Measurements from ENCODE around the gene BRCC3.

Gene BRCC3

GRCh38 chrX:155070975-155071693, at the start of gene BRCC3, which contains the start of the genes CMC4 and MTCP1:
Gene BRCC3, plus strand, starts transcription at chrX:155071508. Its CDS starts 20 bp downstream, at chrX:155071528.
Gene CMC4, minus strand, starts transcription at chrX:155071136. Its CDS starts 7,113 bp downstream, at chrX:155064023.
Gene MTCP1, minus strand, starts transcription at chrX:155071136. Its CDS starts 5,126 bp downstream, at chrX:155066010.
- peak; percentile 44 for DNase-seq (ENCODE audit: low read depth)

DNA sequence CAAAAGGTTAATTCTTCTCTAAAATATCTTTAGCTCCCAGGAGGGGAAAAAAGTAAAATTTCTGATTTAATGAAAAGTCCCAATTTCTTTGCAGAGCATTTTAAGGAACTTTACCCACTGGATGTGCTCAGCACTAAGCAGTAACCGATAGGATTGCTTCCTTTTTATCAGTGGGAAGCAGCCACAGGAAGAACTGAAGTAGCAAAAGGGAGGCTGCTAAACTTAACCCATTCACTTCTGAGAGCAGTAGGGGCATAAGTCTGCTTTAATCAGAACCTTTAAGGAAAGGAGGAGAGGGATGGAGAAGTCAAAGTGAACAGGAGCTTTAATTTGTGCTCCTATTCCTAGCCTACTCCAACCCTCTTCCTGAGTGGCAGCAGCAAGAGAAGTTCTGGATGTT, 48.7 kb upstream of the BRCC3 start, which contains the start of gene F8:
TSS of gene F8 (minus strand) at position 139 of the 400 bp plus-strand sequence. CDS start 171 bp downstream, outside the sequence.
- no peak for DNase-seq (ENCODE audit: low read depth)

GRCh38 chrX:155023907-155024833, 47.1 kb upstream of the BRCC3 start:
- no peak for DNase-seq (ENCODE audit: low read depth)

DNA sequence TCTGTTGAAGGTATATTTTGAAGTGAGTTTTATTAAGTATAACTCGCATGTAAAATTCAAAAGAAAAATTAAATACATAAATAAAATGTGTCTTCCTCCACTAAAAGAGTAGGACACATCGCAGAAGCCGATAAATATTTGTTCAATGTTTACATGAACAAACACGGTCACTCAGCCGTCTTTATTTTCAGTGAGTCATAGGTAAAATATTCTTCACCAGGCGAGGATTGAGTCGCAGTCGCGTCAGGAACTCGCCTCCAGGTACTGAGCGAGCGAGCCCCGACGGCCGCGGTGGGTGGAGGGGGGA, 44.9 kb upstream of the BRCC3 start:
- DNase-seq (ENCODE audit: low read depth) = no peak

- DNase-seq (ENCODE audit: low read depth) = peak; percentile 72
Measured at GRCh38 chrX:155026727-155027508, 44.4 kb upstream of the BRCC3 start, which contains the start of gene FUNDC2. Gene FUNDC2, plus strand, starts transcription at chrX:155026844. Its CDS starts 95 bp downstream, at chrX:155026939.

GRCh38 chrX:155027509-155028066, 43.7 kb upstream of the BRCC3 start:
- no peak for DNase-seq (ENCODE audit: low read depth)

GRCh38 chrX:155028129-155028528, 43.2 kb upstream of the BRCC3 start:
- DNase-seq (ENCODE audit: low read depth) = no peak

GRCh38 chrX:155028877-155029291, 42.4 kb upstream of the BRCC3 start:
- DNase-seq (ENCODE audit: low read depth) = no peak

GRCh38 chrX:155031657-155032056, 39.7 kb upstream of the BRCC3 start:
- DNase-seq (ENCODE audit: low read depth) = no peak

- DNase-seq (ENCODE audit: low read depth) = no peak
Measured at GRCh38 chrX:155035688-155036087, 35.6 kb upstream of the BRCC3 start.

DNA sequence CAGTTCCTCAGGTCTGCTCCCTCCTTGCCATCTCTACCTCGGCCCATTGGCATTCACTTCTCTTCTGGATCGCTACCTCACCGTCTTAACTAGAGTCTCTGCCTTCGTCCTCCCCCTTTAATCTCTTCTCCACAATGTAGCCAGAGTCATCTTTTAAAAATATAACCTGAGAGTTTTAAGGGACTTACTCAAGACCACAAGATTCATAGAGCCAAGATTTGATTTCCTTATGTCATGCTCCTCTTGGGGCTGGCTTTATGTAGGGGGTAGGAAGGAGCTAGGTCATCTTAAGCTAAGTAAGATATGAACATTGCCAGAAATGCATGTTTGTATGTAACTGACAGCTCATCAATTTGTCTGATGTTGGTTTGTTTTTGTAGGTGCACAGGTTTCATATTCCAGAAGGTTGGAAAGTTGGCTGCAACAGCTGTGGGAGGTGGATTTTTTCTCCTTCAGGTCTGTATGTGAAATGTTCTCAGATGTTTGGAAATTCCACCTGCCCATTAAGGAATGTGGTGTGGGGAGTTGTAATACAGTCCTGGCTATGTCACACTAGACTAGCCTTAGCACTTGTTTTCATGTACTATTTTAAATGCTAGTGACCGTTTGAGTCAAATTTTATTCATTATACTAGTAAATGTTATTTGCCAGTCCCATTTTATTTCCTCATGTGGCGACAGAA, 25.0 kb upstream of the BRCC3 start:
- DNase-seq (ENCODE audit: low read depth) = no peak

- DNase-seq (ENCODE audit: low read depth) = no peak
Measured at GRCh38 chrX:155046811-155047528, 24.3 kb upstream of the BRCC3 start.

GRCh38 chrX:155048977-155049619, 22.2 kb upstream of the BRCC3 start:
- DNase-seq (ENCODE audit: low read depth) = no peak

- no peak for DNase-seq (ENCODE audit: low read depth)
Measured at GRCh38 chrX:155052738-155053498, 18.4 kb upstream of the BRCC3 start.

GRCh38 chrX:155053656-155054055, 17.7 kb upstream of the BRCC3 start:
- no peak for DNase-seq (ENCODE audit: low read depth)

DNA sequence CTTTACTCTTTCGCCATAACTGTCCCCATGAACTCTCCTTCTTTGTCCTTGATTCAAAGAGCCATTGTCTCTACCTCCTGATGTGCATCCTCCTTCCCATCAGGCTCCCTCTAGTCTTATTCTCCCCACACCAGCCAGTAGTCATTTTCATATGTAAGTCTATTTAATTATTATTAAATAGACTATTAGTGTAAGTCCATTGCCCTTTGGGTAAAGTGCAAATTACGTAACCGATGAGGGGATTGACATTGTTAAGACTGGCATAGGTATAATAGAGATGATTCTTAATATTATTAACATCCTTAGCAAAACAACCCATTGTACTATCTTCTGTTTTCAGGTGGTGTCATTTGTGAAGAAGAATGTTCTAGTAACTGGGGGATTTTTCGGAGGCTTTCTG, 17.1 kb upstream of the BRCC3 start:
- DNase-seq (ENCODE audit: low read depth) = no peak

DNA sequence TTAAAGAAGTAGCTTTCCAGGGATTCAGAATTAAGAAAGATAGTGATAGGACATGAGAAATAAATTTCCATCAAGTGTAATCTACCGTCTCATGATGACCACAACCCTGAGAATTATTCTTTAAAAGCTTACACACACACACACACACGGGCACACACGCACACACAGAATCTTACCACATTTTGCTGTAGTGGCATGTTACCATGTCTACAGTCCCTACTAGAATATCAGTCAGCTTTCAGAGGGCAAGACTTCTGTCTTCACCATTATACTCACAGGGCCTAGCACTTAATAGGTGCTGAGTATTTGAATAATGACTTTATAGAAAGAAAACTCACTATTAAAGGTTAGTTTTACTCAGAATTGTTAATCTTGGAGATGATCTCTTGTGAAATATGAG, 15.8 kb upstream of the BRCC3 start:
- DNase-seq (ENCODE audit: low read depth) = no peak

DNA sequence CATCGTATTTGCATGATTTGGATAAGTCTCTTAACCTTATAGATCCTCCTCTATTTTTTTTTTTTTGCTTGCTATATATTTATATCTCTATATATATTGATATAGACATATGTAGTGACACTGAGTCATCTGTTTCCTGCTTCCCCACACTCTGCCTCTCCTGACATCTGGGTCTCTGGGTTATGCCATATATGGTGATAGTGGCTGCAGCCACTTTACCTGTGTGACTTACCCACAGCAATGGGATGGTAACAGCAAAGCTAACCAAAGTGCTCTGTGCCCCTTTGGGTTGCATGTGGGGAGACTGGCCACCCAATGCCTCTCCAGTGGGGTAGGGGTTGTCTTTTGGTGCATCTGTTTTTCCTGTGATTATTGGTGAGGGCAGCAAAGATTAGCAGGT, 14.8 kb upstream of the BRCC3 start:
- no peak for DNase-seq (ENCODE audit: low read depth)

Data from stimulated activated CD8-positive, alpha-beta memory T cell treated with anti-CD3 and anti-CD28 coated beads, Interleukin-15, amount 100 ng/mL, for 24 hours (primary cell).